GM18519 (cell line): ENCODE results near the gene DYRK1B.

Experiments
- ATAC-seq: cut with Tn5 transposase; IDR thresholded peaks from one replicate; pipeline ENCODE4 v1.9.1; 2021; ENCODE audit warnings: mild to moderate bottlenecking, moderate library complexity; ENCODE audit not compliant: unreplicated experiment, low FRiP score

The DYRK1B gene

DNA sequence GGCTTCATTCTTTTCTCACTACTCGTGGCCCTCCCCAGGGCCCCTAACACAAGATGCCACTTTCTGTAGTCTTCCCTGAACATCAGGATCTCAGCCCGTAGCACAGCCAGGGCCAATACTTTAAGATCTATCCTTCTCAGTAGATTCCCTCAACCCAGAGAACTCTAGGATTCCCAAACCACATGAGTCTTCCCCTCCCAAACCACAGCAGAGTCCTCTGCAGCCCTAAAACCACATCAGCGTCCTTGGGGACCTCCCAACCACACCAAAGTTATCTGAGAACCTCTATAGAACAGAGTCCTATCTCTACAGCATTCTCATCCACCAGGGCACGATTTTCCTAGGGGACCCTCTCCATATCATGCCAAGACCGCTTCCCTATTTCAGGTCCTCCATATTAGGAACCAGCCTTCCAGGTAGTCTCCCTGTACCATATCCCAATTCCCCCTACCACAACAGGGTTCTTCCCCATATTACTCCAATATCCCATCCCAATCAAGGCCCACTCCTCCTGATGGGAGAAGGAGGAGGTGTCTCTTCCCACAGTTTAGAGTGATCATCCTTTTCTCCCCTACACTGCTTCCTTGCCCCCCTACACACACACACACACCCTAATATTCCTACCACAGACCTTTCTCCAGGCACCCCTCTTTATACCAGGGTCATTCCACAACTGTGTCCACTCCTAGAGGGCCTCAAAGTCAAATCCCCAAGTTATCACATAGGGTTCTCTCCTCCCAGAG is 1.4 kb downstream of the DYRK1B start:
- no peak for ATAC-seq

DNA sequence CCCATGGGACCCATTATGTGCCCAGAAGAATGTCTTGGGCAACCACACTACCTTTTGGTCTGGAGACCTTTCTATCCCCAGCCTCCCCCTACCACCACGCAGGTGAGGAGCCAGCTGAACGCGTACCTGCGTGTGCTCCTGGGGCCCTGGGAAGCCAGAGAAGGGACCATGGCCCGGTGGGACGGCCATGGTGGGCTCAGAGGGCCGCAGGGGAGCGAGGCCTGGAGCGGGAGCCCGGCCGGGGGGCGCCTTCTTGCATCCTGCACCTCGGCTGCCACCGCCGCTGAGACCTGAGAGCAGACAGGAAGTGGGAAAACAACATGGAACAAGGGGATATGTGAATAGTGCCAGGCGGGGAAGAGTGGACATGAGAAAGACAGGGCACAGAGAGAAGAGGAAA is 2.3 kb downstream of the DYRK1B start:
- ATAC-seq = no peak

DNA sequence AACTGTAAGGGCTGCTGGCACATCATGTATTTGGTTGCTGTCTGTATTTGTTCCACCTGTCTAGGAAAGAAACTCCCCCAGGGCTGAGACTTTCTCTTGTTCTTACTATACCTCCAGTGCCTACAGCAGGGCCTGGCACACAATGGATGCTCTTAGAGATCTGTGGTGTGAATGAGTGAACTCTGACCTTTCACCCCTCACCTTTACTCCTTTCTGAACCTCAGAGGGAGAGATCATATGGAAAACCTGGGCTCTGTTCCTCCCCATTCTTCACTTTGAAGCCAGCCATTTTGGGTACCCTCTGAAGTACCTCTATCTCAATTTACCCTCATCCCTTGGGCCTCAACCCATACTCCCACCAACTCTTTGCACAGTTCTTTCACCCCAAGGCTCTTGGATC is 3.1 kb downstream of the DYRK1B start:
- no peak for ATAC-seq

DNA sequence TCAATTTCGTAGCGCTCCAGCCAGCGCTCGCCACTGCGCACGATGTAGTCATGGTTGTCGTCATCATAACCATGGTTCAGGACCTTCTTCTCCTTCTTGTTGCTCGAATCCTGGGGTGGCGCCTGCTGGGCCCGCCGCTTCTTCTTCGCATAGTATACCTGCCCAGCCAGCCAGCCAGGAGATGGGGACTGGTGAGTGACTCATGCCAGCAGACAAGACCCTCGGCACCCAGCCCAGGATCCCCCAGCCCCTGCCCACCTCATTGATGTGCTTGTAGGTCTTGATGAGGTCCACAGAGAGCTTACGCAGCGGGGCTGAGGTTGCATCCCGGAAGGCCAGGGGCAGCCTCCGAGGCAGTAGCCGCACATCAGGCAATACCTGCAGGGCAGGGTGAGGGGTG is 3.6 kb downstream of the DYRK1B start:
- no peak for ATAC-seq

DNA sequence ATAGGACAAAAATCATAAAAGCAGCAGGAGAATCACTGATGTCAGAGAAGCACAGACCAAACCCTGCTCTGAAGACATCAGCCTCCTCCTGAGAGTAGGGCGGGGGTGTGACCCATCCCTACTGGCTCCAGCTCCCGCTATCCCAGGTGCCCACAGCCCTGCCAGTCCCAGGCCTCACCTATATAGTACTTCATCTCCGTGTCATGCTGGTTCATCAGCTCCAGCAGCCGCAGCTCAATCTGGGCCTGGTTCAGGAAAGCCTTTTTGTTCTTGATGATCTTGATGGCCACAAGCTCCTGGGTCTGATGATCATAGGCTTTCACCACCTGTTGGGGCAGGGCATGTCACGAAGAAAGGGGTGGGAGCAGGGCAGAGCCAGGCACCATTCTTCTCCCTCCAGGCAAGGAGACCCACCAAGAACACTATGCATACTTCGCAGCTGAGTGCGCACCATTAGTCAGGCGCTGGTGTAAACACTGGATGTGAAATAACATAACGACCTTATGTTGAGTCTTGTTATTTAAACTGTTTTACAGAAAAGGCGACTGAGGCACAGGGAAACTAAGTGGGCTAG is 4.2 kb downstream of the DYRK1B start:
- ATAC-seq = no peak

DNA sequence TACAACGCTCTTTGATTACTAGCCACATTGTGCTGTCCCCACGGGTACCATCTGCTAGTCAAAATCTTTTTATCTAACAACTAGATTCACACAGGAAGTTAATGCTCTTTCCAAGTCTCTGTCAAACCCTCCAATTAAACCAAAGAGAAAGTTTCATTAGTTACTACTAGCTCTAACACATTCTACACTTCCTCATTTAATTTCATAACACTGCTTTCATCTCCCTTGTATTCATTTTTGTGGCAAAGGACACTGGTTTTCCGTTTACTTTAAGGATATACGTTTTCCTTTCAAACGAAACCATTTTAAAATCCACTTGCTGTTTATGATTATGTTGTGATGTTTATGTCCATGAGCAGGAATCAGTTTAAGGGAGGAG is 5.3 kb downstream of the DYRK1B start:
- ATAC-seq = no peak

DNA sequence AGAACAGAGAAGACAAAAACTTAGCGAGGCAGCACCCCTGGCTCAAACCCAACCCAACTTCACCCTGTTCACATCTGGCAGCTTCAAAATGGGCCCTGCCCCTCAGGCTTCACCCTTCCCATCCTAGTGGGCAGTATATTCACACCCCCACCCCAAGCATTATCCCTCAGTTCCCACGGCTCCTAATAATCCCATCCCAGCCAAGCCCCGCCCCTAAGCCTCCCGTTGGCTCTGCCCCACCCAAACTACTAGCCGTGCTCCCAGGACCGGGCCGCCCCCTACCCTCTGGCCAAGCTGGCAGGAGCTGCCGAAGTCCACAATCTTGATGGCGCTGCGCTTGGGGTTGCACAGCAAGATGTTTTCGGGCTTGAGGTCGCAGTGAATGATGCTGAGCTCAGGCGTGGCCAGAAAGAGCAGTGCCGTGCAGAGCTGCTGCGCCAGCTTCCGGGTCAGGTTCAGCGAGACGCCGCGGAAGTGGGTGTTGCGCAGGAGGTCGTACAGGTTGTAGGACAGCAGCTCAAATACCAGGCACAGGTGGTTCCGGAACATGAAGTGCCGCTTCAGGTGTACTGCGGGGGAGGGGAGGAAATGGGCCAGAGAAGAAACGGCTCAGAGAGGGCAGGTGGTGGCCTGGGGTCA is 5.8 kb downstream of the DYRK1B start:
- no peak for ATAC-seq

DNA sequence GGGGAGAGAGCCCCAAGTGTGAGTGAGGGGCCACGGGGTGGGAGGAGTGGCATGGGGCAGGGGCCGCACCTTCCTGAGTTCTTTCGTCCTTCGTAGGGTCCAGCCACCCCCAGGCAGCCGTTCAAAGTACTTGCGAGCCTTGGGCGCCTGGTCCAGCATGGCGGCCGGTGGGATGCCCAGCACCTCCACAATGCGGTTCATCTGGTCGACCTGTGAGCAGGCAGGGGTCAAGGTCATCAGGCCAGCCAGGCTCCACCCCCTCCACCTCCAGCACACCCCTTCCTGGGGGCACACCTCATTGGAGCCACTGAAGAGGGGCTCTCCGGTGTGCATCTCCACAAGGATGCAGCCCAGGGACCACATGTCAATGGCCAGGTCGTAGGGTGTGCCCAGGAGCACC is 6.7 kb downstream of the DYRK1B start:
- ATAC-seq = no peak

DNA sequence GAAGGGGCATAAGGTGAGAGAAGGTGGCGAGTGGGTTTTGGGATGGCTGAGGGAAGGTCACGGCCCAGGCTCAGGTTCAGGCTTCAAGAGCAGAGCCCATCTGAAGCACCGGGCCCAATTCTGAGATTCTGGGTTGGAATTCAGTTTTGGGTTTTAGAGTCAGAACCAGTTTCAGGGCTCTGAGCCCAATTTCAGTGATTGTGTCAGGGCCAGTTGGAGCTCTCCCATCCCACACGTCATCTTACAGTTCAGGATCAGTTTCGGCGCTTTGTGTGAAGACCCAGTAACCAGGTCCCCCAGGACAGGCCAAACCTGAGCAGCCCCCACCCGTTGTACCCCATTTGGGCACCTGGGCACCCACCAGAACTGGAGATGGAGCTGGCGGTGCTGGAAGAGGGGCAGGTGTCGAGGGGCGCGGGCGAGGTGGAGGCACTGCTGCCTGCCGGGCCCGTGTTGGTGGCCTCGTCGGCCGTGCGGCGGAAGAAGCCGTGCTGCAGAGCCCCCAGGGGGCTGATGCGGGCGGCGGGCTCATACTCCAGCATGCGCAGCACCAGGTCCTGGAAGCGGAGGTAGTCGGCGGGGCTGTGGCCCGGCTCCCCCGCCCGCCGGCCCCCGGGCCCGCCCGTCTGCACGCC is 7.5 kb downstream of the DYRK1B start:
- no peak for ATAC-seq

DNA sequence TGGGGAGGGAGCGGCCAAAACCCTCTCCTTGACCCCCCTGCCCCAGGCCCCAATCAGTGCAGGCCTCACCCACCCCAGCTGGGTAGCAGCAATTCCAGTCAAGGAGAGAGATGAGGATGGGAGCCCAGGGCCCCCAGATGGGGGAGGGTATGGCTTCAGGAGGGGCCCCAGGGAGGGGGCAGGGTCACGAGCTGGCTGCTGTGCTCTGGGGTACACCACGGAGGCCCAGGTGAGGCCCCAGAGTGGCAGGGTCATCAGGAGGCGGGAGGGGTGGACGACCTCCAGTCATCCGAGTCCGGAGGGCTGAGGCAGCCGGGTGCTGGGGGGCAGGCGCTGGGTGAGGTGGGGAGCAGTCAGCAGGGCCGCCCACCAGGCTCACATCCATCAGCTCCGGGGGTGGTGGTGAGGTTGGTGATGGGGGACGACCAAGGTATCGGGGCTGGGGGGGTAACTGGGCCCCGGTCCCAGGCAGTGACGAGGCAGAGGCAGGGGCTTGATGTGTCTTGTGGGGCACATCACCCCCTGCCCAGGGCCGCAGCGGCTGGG is 8.4 kb downstream of the DYRK1B start:
- ATAC-seq = no peak

DNA sequence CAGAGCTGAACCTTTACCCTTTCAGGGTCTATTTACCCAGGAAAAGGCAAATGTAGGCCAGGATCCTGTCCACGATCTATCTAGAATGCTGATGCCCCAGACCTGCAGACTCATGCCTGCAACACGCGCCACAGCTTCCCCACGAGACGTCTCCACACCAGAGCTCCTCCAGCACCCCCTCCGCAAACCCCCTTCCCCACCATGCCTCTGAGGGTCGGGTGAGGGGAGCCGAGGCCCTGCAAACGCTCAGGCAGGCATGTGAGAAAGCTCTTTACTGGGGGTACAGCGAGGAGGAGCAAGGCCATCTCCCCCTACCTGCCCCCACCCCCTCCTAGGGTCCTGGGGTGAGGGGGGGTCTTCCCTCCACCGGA is 8.9 kb downstream of the DYRK1B start:
- no peak for ATAC-seq

DNA sequence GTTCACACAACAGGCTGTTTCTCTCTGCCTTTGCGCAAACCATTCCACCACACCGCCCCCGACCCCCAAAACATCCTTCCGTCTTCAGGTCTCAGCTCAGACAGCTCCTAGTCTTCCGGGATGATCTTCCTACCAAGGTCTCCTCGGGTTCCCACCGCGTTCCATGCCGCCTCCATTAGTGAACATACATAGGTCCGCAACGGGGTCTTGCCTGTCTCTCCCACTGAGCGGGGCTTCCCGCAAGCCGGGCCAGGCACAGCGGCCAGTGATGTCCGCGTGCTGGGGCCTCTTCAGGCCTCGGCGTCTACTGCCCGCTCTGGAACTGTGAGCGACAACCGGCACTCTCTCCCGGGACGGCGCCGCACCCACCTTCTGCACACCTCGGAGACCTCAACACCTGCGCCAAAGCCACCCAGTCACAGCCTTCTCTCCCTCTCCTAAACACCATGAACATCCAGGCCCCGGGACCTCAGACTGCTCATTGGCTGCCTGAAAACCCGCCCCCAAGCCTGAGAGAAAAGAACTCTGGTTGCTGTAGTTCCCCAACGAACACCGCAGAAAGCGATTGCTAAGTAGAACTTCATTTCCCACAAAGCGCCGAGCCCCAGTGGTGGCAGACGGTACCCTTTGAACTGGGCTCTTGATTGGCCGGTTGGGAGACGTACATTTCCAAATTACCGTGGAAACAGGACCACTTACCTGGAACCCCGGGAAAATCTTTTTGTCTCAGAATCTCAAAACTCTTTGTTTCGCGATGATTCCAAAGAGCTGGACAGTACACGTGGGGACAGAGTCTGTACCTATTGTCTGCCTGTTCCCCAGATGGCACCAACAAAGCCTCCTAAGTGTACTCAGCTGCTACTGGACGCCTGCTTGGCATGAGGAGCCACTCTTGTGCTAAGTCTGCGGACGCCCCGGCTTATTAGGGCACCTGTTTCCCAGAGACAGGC is 9.5 kb downstream of the DYRK1B start:
- no peak for ATAC-seq

DNA sequence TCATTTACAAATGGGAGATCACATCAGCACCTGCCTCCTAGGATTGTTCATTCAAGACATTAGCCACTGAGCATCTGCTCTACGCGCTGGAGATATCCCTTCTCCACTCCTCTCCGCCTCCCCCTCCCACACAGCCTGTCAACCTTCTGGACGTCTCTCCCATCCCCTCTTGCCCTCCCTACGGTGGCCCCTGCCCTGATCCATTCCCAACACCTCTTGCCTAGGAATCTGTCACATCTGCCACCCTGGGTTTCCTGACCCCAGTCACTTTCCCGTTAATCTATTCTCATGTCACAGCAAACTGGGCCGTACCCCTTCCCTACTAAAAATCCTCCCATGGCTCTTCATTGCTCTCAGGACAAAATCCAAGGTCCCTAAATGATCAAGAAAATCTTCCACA is 10.3 kb downstream of the DYRK1B start:
- ATAC-seq = no peak

DNA sequence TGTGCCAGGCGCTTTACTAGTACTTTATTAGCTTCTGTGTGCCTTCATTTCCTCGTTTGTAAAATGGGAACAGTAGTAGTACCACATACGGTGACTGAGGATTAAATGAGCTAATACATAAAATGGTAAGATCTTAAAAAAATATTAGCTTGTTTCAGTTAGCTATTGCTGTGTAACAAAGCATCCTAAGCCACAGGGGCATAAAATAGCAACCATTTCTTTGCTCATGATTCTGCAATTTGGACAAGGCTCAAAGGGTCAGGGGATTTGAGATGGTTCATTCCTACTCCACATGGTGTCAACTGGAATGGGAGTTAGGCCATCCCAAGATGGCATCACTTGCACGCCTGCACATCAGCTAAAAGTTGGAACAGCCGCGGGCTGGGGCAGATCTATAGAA is 13.3 kb downstream of the DYRK1B start:
- no peak for ATAC-seq

DNA sequence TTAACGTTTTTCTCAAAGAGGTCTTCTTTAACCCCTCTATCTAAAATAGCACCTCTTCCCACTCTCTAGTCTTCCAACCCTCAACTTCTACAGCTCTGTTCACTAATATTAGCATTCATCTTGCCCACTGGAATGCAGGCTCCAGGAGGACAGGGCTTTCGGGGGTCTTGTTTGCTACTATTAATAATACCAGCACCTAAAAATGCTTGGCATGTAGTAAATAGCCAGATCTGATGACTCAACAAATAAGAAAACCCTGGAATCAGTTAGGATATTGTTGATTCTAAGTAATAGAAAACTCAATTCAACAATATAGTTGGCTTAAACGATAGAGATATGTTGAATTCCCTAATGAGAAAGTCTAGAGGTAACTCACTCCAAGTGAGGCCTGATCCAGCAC is 14.2 kb downstream of the DYRK1B start:
- no peak for ATAC-seq

DNA sequence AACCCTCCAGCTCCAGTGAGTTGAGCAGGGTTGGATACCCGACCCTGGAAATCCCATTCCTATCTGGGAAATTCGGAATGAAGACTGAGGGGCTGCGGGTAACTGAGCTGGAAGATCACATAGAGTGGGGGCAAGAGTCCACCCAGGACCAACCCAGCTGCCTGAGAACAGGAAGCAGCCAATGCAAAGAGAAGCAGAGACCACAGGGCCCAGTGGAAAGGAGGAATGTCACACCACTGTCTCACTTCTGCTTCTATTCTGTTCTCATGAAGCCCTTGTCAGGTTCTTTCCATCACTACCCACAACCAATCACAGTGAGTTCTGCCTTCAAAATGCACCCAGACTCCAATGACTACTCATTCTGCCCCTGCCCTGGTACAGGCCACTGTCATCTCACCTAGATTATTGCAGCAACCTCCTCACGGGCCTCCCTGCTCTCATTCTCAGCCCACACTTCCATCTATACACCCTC is 15.3 kb downstream of the DYRK1B start:
- no peak for ATAC-seq

DNA sequence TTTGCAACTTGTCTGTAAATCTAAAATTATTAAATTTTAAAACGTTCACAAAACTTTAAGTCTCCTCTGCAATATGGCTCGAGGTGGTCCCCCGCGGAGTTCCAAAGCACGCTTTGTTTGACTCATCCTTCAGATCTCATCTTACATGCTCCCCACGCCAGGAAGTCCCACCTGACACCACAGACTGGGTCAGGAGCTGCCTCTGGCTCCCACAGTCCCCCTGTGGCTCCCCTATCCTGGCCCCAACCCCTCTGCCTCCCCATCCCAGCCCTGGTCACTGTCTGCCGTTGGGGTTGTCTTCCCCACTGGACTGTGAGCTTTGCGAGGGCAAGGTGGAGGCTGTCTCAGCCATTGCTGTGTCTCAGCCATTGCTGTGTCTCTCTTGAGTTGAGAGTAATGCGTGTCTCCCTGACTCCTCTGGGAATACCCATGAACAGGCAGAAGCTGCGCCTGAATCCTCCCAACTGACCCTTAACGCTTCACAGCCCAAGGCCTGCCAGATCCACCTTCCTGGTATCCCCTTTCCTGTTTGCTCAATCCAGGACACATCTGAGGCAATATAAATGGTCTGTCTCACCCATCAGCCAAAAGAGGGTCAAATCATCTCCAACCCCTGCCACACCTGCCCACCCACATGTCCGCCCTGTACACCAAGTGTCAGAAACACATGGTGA is 15.9 kb downstream of the DYRK1B start:
- no peak for ATAC-seq

DNA sequence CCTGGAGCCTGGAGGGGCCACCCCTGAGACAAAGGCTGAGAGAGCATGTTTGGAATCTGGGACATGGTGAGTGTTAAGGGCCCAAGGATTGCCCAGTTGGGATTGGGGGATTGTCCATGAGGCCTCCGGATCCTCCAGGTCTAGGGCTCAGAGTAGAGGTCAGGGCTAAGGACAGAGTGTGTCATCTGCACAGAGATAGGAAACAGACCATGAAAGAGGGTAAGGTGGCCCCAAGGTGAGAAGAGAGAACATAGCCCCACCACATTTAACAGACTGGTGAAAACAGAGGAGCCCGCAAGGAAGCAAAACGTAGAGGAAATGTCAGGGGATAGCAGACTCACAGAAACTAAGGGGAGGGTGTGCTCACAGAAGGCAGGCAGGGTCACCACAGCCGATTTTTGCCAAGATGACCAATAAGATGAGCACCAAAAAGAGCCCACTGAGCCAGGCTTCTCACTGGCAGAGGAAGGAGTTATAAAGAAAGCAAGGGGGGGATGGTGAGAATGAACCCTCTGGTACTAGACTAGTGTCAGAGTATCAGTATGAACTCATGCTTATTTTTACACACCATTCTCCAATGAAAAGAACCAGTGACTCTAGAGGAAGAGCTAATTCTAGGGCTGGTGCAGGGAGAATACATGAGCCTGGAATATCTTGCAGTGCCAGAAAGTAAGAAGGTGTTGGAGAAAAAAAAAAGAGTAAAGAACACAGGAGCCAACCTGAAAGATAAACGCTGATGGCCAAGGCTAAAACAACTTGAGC is 17.5 kb downstream of the DYRK1B start:
- no peak for ATAC-seq

DNA sequence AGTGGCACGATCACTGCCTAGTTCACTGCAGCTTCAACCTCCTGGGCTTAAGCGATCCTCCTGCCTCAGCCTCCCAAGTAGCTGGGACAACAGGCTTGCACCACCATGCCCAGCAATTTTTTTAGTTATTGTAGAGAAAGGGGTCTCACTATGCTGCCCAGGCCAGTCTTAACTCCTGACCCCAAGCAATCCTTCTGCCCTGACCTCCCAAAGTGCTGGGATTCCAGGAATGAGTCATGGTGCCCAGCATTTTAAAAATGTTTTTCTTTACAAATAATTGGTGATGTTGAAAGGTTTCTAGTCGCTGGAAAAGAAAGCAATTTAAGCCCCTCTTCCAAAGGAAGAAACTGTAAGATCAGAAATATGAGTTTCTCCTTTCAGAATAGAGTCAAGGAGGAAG is 19.4 kb downstream of the DYRK1B start:
- ATAC-seq = no peak
